Measurements from ENCODE around the gene DDX24. TPM values are rescaled to one million over a fixed set of nuclear protein-coding genes. Genes with fewer than 3 reads are reported as not detected.
A peak's percentile ranks its signal among the peaks of the same experiment; 100 is the strongest.

The DDX24 gene
- polyA plus RNA-seq, 2 of the 4 experiments (the other 2 are of a cell fraction) = 121 to 161 TPM

DNA sequence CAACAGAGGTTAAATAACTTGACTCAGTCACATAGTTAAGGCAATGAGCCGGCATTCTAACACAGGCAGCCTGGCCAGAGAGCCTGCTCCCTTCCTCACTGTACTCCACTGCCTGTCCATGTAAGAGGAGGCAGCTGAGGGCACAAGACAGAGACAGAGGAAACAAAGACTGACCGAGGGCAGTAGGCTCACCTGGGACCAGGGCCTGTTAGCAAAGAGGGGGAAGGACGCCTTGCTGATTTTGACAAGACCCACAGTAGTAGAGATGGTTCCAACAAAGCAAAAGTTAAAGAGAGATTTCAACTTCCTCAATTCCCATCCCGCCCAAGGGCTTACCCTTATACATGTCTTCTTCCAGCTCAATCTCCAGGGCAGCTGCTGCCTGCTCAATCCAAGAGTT is 28.3 kb downstream of the DDX24 start (continued):
- no peak for TF ChIP-seq JUN (IDR thresholded peaks at IDR 0.05)

DNA sequence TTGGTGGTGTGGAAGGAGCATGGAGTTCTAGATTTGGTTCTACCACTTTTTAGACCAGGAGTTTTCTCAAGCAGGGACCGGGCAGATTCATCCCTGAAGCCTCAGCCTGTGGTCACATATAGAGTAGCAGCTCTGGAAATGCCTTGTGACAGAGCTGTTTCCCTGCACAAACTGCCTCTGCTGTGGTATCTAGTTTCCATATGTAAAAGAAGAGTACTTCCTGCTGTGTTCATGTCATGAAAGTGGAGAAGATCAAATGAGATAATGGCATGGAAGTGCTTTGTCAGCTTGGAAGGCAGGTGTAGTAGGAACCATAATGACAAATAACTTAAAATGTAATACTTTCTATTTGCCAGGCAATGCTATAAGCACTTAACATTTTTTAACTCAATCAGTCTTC is 28.8 kb downstream of the DDX24 start:
- Histone ChIP-seq H3K9me3 (no peaks in the 10 kb centered on the region), H3K4me2 (no peak overlapping the region), H3K27ac (no peak overlapping the region), H3K4me3 (no peak overlapping the region), H3K4me1 (no peaks in the 10 kb centered on the region)
- WGBS (ENCODE audit: missing lambda C conversion rate) = 89% methylated on average over 1 of the region's 1 CpG
- CTCF ChIA-PET = interaction anchor here (0.7 to 10.9 kb wide), 8 partner anchors 8 to 113 kb away, joined by 3 to 82 read pairs (median 5); partner anchors contain the start of gene IFI27L2
- TF ChIP-seq MYC (IDR thresholded peaks at IDR 0.05; ENCODE audit: borderline replicate concordance, low read length) (no peak), GATA3 (IDR thresholded peaks at IDR 0.05; ENCODE audit: borderline replicate concordance) (no peak), CBX2 (IDR thresholded peaks at IDR 0.05; ENCODE audit: borderline replicate concordance, low read depth) (no peak), HOXA7 (CRISPR knock-in tag; IDR thresholded peaks at IDR 0.05) (no peak), NFE2L2 (conservative IDR thresholded peaks at IDR 0.05; ENCODE audit: low read length) (no peak), TP53 (CRISPR knock-in tag; IDR thresholded peaks at IDR 0.05) (no peak), POLR2A (IDR thresholded peaks at IDR 0.05; ENCODE audit: low read length) (no peak), HOXB13 (CRISPR knock-in tag; IDR thresholded peaks at IDR 0.05; ENCODE audit: low read depth) (no peak)
- FAIRE-seq (no peak), DNase-seq (ENCODE audit: low read depth in 1 of 2, low spot score in 1 of 2) (no peak), ATAC-seq (no peak)
- POLR2A ChIA-PET = no interaction called here

DNA sequence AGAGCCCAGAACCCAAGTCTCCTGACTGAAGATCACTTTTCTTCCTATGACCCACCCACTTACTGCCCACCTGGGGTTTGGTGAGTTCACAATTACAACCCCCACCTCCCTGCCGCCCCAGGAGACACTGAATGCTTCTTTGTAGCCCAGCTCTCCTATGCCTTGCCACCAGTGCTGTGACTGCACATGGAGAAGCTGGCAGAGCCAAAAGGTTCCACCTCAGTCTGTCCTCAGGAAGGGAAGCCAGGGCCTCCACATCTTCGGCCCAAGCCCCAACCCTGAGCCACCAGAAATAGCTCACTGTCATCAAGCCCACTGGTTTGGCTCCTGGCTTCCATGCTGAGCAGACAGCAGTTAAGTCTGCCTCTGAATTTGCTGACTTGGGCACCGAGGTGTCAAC is 29.2 kb downstream of the DDX24 start:
- no peak; a peak in 1 of 6 replicates for ATAC-seq
- H3K9me3 ChIP-seq = no peaks in the 10 kb centered on the region
- no peak for FAIRE-seq
- POLR2A ChIA-PET = interaction anchor here (1.3 kb wide), 1 partner anchor 85 kb away, joined by 4 read pairs; no protein-coding TSS in a partner anchor
- no peak overlapping the region for H3K4me2 ChIP-seq
- no peak overlapping the region for H3K4me3 ChIP-seq
- CTCF ChIA-PET = interaction anchor here (0.9 to 10.9 kb wide), 10 partner anchors 9 to 112 kb away, joined by 3 to 82 read pairs (median 4); partner anchors contain the start of genes IFI27 and IFI27L2
- H3K27ac ChIP-seq = no peak overlapping the region
- no peak for DNase-seq (ENCODE audit: low read depth in 1 of 2, low spot score in 1 of 2)
- TF ChIP-seq HOXB13 (CRISPR knock-in tag; IDR thresholded peaks at IDR 0.05; ENCODE audit: low read depth) (no peak), HDAC2 (IDR thresholded peaks at IDR 0.05) (no peak), EHF (CRISPR knock-in tag; IDR thresholded peaks at IDR 0.05) (no peak), JUNB (IDR thresholded peaks at IDR 0.05) (no peak), PHF8 (IDR thresholded peaks at IDR 0.05; ENCODE audit: borderline replicate concordance, low read depth) (no peak)
- TF ChIP-seq, protein P1, sequence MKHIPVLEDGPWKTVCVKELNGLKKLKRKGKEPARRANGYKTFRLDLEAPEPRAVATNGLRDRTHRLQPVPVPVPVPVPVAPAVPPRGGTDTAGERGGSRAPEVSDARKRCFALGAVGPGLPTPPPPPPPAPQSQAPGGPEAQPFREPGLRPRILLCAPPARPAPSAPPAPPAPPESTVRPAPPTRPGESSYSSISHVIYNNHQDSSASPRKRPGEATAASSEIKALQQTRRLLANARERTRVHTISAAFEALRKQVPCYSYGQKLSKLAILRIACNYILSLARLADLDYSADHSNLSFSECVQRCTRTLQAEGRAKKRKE (CRISPR knock-in tag; IDR thresholded peaks at IDR 0.05; ENCODE audit: low read depth) = no peak
- no peaks in the 10 kb centered on the region for H3K4me1 ChIP-seq
- 79% methylated on average over 3 of the region's 3 CpGs for WGBS (ENCODE audit: missing lambda C conversion rate)

DNA sequence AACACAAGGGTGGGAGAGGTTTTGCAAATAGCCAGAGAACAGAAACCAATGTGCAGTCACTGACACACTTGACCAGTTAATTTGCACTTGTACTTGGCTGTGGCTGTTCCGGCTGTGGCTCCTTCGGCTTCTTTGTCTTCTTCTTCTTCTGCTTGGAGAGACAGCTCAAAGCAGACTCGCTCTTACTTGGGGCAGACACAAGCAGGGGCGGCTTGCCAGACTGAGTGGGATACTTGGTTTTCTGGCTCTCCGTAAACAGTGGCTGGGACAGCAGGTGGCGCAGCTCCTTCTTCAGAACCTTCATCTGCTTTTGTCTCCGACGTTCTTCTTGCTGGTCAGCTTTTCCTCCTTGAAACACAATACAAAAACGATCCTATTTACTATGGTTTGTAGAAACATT is 29.9 kb downstream of the DDX24 start:
- ChIA-PET CTCF (interaction anchor here (0.6 to 10.9 kb wide), 12 partner anchors 8 to 1382 kb away, joined by 3 to 82 read pairs (median 3); partner anchors contain the start of genes IFI27 and IFI27L2), POLR2A (interaction anchor here (1.3 kb wide), 1 partner anchor 86 kb away, joined by 4 read pairs; no protein-coding TSS in a partner anchor)
- no peak for FAIRE-seq
- peak; percentile 55 to 76; a peak in 3 of 6 replicates for ATAC-seq
- H3K4me1 ChIP-seq = no peaks in the 10 kb centered on the region
- 68% methylated on average over 9 of the region's 9 CpGs for WGBS (ENCODE audit: missing lambda C conversion rate)
- no peak overlapping the region for H3K4me3 ChIP-seq
- DNase-seq (ENCODE audit: low read depth in 1 of 2, low spot score in 1 of 2) = peak in 1 of 2 experiments; percentile 41
- H3K4me2 ChIP-seq = no peak overlapping the region
- H3K27ac ChIP-seq = no peak overlapping the region
- H3K9me3 ChIP-seq = no peaks in the 10 kb centered on the region
- TF ChIP-seq, protein P2, sequence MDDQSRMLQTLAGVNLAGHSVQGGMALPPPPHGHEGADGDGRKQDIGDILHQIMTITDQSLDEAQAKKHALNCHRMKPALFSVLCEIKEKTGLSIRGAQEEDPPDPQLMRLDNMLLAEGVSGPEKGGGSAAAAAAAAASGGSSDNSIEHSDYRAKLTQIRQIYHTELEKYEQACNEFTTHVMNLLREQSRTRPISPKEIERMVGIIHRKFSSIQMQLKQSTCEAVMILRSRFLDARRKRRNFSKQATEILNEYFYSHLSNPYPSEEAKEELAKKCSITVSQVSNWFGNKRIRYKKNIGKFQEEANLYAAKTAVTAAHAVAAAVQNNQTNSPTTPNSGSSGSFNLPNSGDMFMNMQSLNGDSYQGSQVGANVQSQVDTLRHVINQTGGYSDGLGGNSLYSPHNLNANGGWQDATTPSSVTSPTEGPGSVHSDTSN (IDR thresholded peaks at IDR 0.05) = no peak
- TF ChIP-seq SMC3 (IDR thresholded peaks at IDR 0.05) (peak; percentile 54), RNF2 (IDR thresholded peaks at IDR 0.05; ENCODE audit: borderline replicate concordance, low read depth) (no peak), RAD21 (conservative IDR thresholded peaks at IDR 0.05 in 1 of 2, IDR thresholded peaks at IDR 0.05 in 1 of 2) (peak; percentile 29 to 34; a peak in 3 of 5 replicates), EP300 (IDR thresholded peaks at IDR 0.05) (no peak), NFE2L2 (conservative IDR thresholded peaks at IDR 0.05; ENCODE audit: low read length) (no peak), HEYL (CRISPR knock-in tag; IDR thresholded peaks at IDR 0.05) (no peak), FOXS1 (CRISPR knock-in tag; IDR thresholded peaks at IDR 0.05) (no peak)
- TF ChIP-seq, protein P3, sequence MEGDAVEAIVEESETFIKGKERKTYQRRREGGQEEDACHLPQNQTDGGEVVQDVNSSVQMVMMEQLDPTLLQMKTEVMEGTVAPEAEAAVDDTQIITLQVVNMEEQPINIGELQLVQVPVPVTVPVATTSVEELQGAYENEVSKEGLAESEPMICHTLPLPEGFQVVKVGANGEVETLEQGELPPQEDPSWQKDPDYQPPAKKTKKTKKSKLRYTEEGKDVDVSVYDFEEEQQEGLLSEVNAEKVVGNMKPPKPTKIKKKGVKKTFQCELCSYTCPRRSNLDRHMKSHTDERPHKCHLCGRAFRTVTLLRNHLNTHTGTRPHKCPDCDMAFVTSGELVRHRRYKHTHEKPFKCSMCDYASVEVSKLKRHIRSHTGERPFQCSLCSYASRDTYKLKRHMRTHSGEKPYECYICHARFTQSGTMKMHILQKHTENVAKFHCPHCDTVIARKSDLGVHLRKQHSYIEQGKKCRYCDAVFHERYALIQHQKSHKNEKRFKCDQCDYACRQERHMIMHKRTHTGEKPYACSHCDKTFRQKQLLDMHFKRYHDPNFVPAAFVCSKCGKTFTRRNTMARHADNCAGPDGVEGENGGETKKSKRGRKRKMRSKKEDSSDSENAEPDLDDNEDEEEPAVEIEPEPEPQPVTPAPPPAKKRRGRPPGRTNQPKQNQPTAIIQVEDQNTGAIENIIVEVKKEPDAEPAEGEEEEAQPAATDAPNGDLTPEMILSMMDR (IDR thresholded peaks at IDR 0.05) = peak; percentile 46

All from A549 (cell line).